Colonic mucosa (tissue), 4 donors: ENCODE results near the gene DUSP9. TPM values are rescaled to one million over a fixed set of nuclear protein-coding genes. Genes with fewer than 3 reads are reported as not detected.

Source experiments
- DNase-seq: peaks from one replicate; pipeline ENCODE4 v3.0.0-alpha.2; 2020
- H3K27ac ChIP-seq: fragments of 200-600 bp; one replicate; pipeline ENCODE4 v1.8.0; 2021
- H3K27me3 ChIP-seq: fragments of 200-600 bp; one replicate; pipeline ENCODE4 v1.8.0; 2021
- H3K36me3 ChIP-seq: fragments of 200-600 bp; one replicate; pipeline ENCODE4 v1.8.0; 2021
- H3K4me1 ChIP-seq: fragments of 200-600 bp; one replicate; pipeline ENCODE4 v1.8.0; 2021; ENCODE audit warnings: mild to moderate bottlenecking
- H3K4me3 ChIP-seq: fragments of 200-600 bp; one replicate; pipeline ENCODE4 v1.8.0; 2021
- H3K9ac ChIP-seq, 2 donors: one replicate each; pipeline ENCODE4 v1.7.0; 2013; ENCODE audit warnings: control low read depth in 2 of 2, low read depth in 2 of 2, low read length in 2 of 2
- H3K9me3 ChIP-seq: fragments of 200-600 bp; one replicate; pipeline ENCODE4 v1.8.0; 2021
- intact Hi-C: fragments of 100-400 bp; cut with DNase I; formaldehyde crosslinking; loops from one replicate; pipeline ENCODE4 v1.14.1; 2022
- total RNA-seq, 2 donors: library from RNA; stranded (reverse); fragmentation: NEBNext Ultra II Directional in 1 of 2; extraction: Animal tissue kit (Norgen Biotek cat#: 25700) in 1 of 2; gene quantifications; one replicate each; pipeline ENCODE4 v1.2.1, GENCODE V29; 2021
- TF ChIP-seq, protein P1 (sequence below): fragments of 200-600 bp; IDR thresholded peaks from one replicate; pipeline ENCODE4 v1.8.0; 2022; ENCODE audit warnings: antibody characterized with exemption, mild to moderate bottlenecking
- donor health status: healthy.
- donor health status: DM: no; HTN: no; CAD: no.
- donor health status: DM: no; HTN: no; CAD: no.

Gene DUSP9
- total RNA-seq = under 1 TPM in 1 of 2 donors, not detected in 1; 0.49 TPM

- peak within 1 kb of the TSS; percentile 7 for H3K4me3 ChIP-seq
- peak; percentile 32 for DNase-seq
- no peaks in the 10 kb centered on the region for H3K9me3 ChIP-seq
- H3K27ac ChIP-seq = no peak within 1 kb of the TSS
- intact Hi-C loops = no loop called here
- TF ChIP-seq, protein P1, sequence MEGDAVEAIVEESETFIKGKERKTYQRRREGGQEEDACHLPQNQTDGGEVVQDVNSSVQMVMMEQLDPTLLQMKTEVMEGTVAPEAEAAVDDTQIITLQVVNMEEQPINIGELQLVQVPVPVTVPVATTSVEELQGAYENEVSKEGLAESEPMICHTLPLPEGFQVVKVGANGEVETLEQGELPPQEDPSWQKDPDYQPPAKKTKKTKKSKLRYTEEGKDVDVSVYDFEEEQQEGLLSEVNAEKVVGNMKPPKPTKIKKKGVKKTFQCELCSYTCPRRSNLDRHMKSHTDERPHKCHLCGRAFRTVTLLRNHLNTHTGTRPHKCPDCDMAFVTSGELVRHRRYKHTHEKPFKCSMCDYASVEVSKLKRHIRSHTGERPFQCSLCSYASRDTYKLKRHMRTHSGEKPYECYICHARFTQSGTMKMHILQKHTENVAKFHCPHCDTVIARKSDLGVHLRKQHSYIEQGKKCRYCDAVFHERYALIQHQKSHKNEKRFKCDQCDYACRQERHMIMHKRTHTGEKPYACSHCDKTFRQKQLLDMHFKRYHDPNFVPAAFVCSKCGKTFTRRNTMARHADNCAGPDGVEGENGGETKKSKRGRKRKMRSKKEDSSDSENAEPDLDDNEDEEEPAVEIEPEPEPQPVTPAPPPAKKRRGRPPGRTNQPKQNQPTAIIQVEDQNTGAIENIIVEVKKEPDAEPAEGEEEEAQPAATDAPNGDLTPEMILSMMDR = no peak
- H3K9ac ChIP-seq = no peak within 1 kb of the TSS
- H3K36me3 ChIP-seq = no peaks in the 10 kb centered on the region
- H3K27me3 ChIP-seq = peaks cover 52% of the 10 kb centered on the region
- no peaks in the 10 kb centered on the region for H3K4me1 ChIP-seq
Measured at GRCh38 chrX:153646620-153647373, at the start of gene DUSP9. Gene DUSP9, plus strand, starts transcription at chrX:153647203. Its CDS starts 751 bp downstream, at chrX:153647954.

DNA sequence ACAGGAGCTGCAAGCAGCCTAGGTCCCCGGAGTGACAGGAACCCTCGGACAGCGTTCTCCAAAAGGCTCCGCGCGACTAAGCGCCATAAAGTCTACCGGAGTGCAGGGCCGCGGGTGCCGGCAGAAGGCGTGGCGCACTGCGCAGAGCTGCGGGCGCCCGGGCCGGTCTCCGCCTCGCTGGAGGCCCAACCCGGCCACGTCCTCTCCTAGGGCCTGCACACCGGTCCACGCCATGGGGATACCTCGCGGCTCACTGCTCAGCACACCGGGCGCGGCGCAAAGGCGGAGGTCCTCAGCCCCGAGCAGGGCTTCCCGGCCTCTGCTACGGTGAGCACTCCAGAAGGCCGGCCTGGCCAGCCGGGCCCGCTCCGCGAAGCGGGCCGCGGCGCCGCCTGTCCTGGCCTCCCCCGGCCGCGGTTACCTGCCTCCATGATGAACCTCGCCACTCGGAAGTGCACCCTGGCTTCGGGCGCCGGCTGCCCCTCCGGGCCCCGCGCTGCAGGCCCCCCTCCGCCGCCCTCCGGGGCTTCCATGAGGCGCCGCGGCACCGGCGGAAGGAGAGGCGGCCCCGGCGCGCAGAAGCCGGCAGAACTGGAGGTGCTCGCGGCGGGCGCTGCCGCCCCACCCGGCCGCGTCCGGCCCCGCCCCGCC, 48.3 kb upstream of the DUSP9 start, which contains the start of gene CCNQ:
Gene CCNQ, minus strand, starts transcription at position 599 of the 651 bp plus-strand sequence. Its CDS starts 66 bp downstream, at position 533.
- intact Hi-C loops = no loop called here
- H3K4me3 ChIP-seq = peak within 1 kb of the TSS; percentile 60
- no peaks in the 10 kb centered on the region for H3K36me3 ChIP-seq
- DNase-seq = no peak
- H3K9ac ChIP-seq = peak within 1 kb of the TSS; percentile 57 to 83
- no peaks in the 10 kb centered on the region for H3K9me3 ChIP-seq
- H3K27ac ChIP-seq = peak within 1 kb of the TSS; percentile 32
- no peaks in the 10 kb centered on the region for H3K27me3 ChIP-seq
- H3K4me1 ChIP-seq = no peaks in the 10 kb centered on the region
- TF ChIP-seq, protein P1 = no peak

DNA sequence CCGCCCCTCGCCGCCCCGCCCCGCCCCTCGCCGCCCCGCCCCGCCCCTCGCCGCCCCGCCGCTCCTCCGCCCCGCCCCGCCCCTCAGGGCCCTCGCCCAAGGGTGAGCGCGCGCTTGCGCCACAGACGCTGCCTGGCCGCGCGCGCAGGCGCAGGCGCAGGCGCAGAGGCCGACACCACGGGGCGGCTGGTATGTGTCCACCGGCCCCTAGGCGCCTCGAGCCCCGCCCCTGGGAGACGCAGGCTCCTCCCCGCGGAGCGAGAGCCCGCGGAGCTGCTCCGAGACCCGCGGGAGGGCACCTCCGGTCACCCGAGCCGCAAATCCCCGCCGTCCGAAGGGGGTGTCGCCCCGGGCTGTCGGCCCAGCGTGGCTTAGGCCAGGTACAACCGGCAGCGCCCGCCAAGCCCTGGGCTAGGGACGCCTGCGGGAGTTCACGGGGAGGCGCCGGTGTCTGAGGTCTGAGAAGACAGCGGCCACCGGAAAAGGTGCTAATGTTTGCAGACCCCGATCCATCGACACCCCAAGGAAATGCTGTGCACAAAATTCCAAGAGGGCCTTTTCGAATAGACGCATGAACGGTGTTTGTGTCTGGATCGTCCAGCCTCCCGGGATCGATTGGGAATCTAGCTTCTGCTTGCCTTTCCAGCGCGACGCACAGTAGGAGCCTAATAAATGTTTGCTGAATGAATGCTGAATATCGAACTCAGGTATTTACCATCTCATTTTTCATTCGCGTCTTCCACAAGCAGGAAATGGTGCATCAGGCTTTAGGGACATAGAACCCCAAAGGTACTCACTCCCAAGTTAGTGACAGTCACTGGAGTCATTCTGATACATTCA, 47.6 kb upstream of the DUSP9 start:
- DNase-seq = peak; percentile 86
- TF ChIP-seq, protein P1 = no peak
- H3K27me3 ChIP-seq = no peaks in the 10 kb centered on the region
- H3K9ac ChIP-seq = peak overlapping the region; percentile 57 to 83
- intact Hi-C loops = no loop called here
- no peak overlapping the region for H3K27ac ChIP-seq
- H3K9me3 ChIP-seq = no peaks in the 10 kb centered on the region
- no peaks in the 10 kb centered on the region for H3K36me3 ChIP-seq
- peak overlapping the region; percentile 53 for H3K4me3 ChIP-seq
- H3K4me1 ChIP-seq = no peaks in the 10 kb centered on the region

- peak overlapping the region; percentile 53 for H3K4me3 ChIP-seq
- no peaks in the 10 kb centered on the region for H3K4me1 ChIP-seq
- intact Hi-C loops = no loop called here
- TF ChIP-seq, protein P1 = no peak
- H3K27me3 ChIP-seq = no peaks in the 10 kb centered on the region
- H3K9ac ChIP-seq = peak overlapping the region; percentile 57 to 83
- H3K9me3 ChIP-seq = no peaks in the 10 kb centered on the region
- DNase-seq = no peak
- no peaks in the 10 kb centered on the region for H3K36me3 ChIP-seq
- no peak overlapping the region for H3K27ac ChIP-seq
Measured at GRCh38 chrX:153600032-153600373, 47.0 kb upstream of the DUSP9 start.

DNA sequence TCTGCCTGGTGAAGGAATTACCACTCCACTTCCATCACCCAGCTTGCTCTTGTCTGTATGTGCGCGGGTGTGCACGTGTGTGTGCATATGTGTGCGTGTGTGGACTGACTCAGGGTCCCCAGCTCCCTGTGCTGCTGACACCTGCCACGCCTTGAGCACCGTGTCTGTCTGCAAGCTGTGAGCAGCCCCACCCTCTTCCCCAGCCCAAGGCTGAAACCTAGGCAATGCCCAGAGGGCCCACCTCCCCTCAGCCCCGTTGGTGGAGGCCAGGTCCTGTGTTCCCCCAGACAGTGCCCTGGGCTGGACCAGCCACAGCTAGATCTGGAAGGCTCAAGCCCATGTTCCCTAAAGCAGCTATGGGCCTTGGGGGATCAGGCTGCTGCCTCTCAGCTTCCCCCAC, 46.1 kb upstream of the DUSP9 start:
- TF ChIP-seq, protein P1 = no peak
- intact Hi-C loops = no loop called here
- no peaks in the 10 kb centered on the region for H3K36me3 ChIP-seq
- no peaks in the 10 kb centered on the region for H3K4me1 ChIP-seq
- H3K9me3 ChIP-seq = no peaks in the 10 kb centered on the region
- no peak for DNase-seq
- no peak overlapping the region for H3K9ac ChIP-seq
- H3K27me3 ChIP-seq = no peaks in the 10 kb centered on the region
- no peak overlapping the region for H3K4me3 ChIP-seq
- no peak overlapping the region for H3K27ac ChIP-seq
